HFF-Myc (cell line): ENCODE measurements around the gene ZDHHC22.
A peak's percentile ranks its signal among the peaks of the same experiment; 100 is the strongest.

Experiments used
- DNase-seq: peaks from one replicate; pipeline ENCODE4 v3.0.0-alpha.2; 2011; ENCODE audit warnings: low read depth; ENCODE audit errors: extremely low read depth
- H3K4me3 ChIP-seq: replicated peaks from 2 replicates; pipeline ENCODE4 v1.5.1; 2011; ENCODE audit warnings: low read depth, mild to moderate bottlenecking, control low read depth, low read length
- TF ChIP-seq, protein P1 (sequence below): IDR thresholded peaks from 2 replicates; pipeline ENCODE4 v1.5.1; 2012; ENCODE audit warnings: mild to moderate bottlenecking, low read depth, low read length, control low read depth; ENCODE audit errors: missing control alignments

ZDHHC22 gene

DNA sequence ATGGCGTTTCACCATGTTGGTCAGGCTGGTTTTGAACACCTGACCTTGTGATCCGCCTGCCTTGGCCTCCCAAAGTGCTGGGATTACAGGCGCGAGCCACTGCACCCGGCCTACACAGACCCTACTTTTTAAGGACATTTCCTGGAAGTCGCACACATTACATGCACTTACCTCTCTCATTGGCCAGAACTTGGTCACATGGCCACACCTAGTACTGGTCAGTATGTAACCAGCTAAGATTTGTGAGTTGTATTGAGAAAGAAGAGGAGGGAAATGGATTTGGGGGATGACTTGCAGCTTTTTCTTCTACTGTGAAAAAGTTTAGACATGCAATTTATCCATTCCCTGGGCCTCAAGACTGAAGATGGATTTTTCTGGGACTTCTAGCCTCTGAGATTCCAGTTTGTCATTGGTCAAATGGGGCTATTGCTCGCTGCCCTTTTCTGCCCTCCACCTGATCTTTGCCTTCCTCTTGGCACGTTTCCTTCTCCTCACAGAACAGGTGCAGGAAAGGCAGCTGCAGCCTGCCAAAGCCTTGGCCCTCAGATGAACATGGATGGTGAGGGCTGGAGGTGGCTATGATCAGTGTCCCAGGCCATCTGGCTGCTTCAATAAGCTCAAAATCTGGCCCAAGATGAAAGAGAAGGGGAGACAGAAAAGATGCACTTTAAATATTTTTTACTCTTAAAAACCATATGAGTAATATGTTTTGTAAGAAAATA lies 7.1 kb upstream of the ZDHHC22 start:
- TF ChIP-seq, protein P1, sequence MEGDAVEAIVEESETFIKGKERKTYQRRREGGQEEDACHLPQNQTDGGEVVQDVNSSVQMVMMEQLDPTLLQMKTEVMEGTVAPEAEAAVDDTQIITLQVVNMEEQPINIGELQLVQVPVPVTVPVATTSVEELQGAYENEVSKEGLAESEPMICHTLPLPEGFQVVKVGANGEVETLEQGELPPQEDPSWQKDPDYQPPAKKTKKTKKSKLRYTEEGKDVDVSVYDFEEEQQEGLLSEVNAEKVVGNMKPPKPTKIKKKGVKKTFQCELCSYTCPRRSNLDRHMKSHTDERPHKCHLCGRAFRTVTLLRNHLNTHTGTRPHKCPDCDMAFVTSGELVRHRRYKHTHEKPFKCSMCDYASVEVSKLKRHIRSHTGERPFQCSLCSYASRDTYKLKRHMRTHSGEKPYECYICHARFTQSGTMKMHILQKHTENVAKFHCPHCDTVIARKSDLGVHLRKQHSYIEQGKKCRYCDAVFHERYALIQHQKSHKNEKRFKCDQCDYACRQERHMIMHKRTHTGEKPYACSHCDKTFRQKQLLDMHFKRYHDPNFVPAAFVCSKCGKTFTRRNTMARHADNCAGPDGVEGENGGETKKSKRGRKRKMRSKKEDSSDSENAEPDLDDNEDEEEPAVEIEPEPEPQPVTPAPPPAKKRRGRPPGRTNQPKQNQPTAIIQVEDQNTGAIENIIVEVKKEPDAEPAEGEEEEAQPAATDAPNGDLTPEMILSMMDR: no peak
- H3K4me3 ChIP-seq: no peak overlapping the region
- DNase-seq: no peak

DNA sequence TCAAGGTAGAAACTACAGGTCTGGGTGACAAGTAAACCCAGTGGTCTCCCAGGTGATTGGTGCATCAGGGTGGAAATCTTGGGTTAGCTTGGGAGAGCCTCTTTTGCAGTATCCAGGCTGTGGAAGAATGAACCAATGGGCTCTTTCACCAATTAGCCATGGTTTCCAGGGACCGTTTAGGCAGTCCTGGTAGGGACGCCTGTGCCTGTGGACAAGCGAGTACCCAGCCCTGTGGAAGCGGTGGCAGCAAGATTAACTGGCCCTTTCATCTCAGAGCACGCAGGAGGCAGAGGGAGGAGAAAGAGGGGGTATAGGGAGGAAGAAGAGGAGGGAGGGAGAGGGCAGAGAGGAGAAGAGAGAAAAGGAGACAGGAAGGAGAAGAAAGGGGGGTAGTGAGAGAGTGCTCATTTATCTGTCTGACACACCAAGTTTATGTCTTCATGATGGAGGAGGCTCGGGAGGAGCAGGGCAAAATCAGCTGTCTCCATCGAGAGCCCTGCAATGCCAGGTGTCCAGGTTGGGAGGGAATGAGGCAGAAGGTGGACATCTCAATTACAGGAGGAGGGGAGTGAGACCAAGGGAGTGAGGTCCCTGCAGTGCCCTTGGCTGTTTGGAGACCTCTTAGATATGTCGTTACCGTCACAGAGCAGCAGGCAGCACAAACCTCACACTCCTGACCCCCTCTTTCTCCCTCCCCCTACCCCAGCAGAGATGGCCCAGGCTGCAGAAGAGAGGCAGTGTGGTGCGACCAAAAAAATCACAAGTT lies 4.6 kb upstream of the ZDHHC22 start:
- DNase-seq: no peak
- H3K4me3 ChIP-seq: no peak overlapping the region
- TF ChIP-seq, protein P1: no peak

- TF ChIP-seq, protein P1: no peak
- DNase-seq: no peak
- no peak overlapping the region for H3K4me3 ChIP-seq
These were observed 3.0 kb upstream of the ZDHHC22 start for GRCh38 chr14:77144412-77145115.

GRCh38 chr14:77143071-77143470 lies 1.5 kb upstream of the ZDHHC22 start:
- DNase-seq: no peak
- H3K4me3 ChIP-seq: no peak overlapping the region

GRCh38 chr14:77142005-77142800 lies 612 bp upstream of the ZDHHC22 start:
- DNase-seq: no peak
- TF ChIP-seq, protein P1: no peak
- no peak overlapping the region for H3K4me3 ChIP-seq

More at GRCh38 chr14:77143071-77143470, 1.5 kb upstream of the ZDHHC22 start:
- TF ChIP-seq, protein P1: no peak

DNA sequence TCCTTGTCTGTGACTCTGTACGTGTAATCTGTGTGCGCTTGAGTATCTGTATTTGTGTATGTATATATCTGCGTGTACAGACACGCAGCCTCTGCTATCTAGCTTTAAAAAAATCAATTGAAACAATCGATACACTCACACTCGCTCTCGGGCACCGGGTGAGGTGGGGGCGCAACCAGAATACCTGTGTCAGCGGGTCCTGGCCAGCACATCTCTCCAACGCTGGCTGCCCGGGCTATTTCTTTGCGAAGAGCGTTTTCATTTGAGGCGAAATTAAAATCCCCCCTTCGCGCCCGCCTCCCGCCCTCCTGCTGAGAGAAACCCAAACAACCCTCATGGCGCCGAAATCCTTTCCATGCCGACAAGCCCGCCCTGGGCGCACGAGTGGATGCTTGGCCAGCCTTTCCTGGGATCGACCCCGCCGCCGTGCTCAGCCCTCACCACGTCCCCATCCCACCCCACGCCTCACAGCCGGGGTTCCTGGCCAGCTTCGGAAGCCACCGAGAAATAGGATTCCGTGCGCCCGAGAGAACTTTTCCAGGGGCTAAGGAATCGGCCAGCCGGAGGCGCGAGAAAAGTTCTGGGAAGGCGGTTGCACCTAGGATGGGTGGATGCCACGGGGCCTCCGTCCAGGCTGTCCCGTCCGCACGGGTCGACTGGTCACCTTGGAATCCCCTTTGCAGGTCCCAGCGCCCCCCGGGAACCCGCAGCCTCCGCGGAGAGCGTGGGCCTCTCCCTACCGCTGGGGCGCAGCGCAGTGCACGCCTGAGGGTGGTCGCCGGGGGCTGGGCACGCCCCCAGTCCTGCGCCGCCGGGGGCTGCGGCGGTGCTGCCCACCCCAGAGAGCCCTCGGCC lies 1.0 kb downstream of the ZDHHC22 start:
- H3K4me3 ChIP-seq: peak overlapping the region; percentile 8; the same call in 1 of the 2 replicates
- TF ChIP-seq, protein P1: no peak
- DNase-seq: no peak
